ENCODE data around the gene MZT2B. TPM values are rescaled to one million over a fixed set of nuclear protein-coding genes. Genes with fewer than 3 reads are reported as not detected.

Gene MZT2B
- total RNA-seq, 1 experiment from 2014 or later: 198 TPM

GRCh38 chr2:130154773-130155765, 27.0 kb upstream of the MZT2B start:
- Histone ChIP-seq H3K4me1 (ENCODE audit: insufficient read depth, low read length) (no peaks in the 10 kb centered on the region), H3K27ac (ENCODE audit: insufficient read length, low read depth, low read length) (no peak overlapping the region), H2BK12ac (ENCODE audit: insufficient read length, low read depth, low read length) (no peak overlapping the region), H2AFZ (ENCODE audit: low read length) (no peak overlapping the region), H3K27me3 (ENCODE audit: insufficient read depth, low read length) (no peaks in the 10 kb centered on the region), H4K91ac (ENCODE audit: insufficient read length, low read depth, low read length) (peak overlapping the region; percentile 19), H2AK5ac (ENCODE audit: insufficient read length, low read length) (no peak overlapping the region), H3K18ac (ENCODE audit: insufficient read length, low read depth, low read length) (no peak overlapping the region), H3K9me3 (ENCODE audit: control insufficient read depth, low read depth, low read length) (no peaks in the 10 kb centered on the region), H3K79me2 (ENCODE audit: insufficient read depth, low read length) (no peaks in the 10 kb centered on the region), H3K14ac (ENCODE audit: insufficient read depth, low read length) (no peak overlapping the region), H3K23me2 (ENCODE audit: insufficient read length, low read depth, low read length, poor library complexity, severe bottlenecking) (no peaks in the 10 kb centered on the region), H3K79me1 (ENCODE audit: insufficient read depth, low read depth, low read length, poor library complexity, severe bottlenecking) (no peaks in the 10 kb centered on the region), H2BK15ac (ENCODE audit: low read depth, low read length) (no peak overlapping the region), H4K5ac (ENCODE audit: insufficient read length, low read depth, low read length) (no peak overlapping the region), H2BK20ac (ENCODE audit: low read depth, low read length, poor library complexity, severe bottlenecking) (no peak overlapping the region), H3K23ac (ENCODE audit: insufficient read length, low read depth, low read length) (no peak overlapping the region), H4K20me1 (ENCODE audit: control insufficient read depth, insufficient read depth, insufficient read length) (no peaks in the 10 kb centered on the region), H2BK5ac (ENCODE audit: insufficient read length, low read length) (no peak overlapping the region), H3K4me2 (ENCODE audit: insufficient read depth, insufficient read length, low read length) (no peak overlapping the region), H3K56ac (ENCODE audit: insufficient read length, low read depth, low read length) (no peak overlapping the region), H3T11ph (ENCODE audit: low read length) (no peak overlapping the region), H2BK120ac (ENCODE audit: low read depth, low read length, poor library complexity, severe bottlenecking) (no peak overlapping the region), H4K8ac (replicated peaks; ENCODE audit: insufficient read length, low read depth, low read length) (no peak overlapping the region), H3K4ac (ENCODE audit: low read depth, low read length) (no peak overlapping the region), H3K9ac (ENCODE audit: extremely low read depth, insufficient read length, low read length) (no peak overlapping the region)
- Mint-ChIP-seq H3K4me1 (peaks cover 0 to 4% of the 10 kb centered on the region in 2 experiments; a peak in 2 of 4 replicates), H3K27ac (no peak overlapping the region; a peak in 1 of 7 replicates), H3K27me3 (ENCODE audit: low read depth) (no peaks in the 10 kb centered on the region; the same call in 1 of the 2 replicates), H3K9me3 (no peaks in the 10 kb centered on the region), H3K36me3 (ENCODE audit: insufficient read depth in 1 of 3, low read depth in 3 of 3) (peaks cover 7 to 57% (median 36%) of the 10 kb centered on the region in 3 experiments; a peak in 6 of 7 replicates), H3K4me3 (no peak overlapping the region)
- no peak for TF ChIP-seq CTCF (conservative IDR thresholded peaks at IDR 0.05)
- no CpG with 5 or more reads among the region's 29 CpGs for WGBS (ENCODE audit: extremely low coverage, insufficient read length, low lambda C conversion rate)
- DNase-seq: no peak

All from H9 (cell line).